ENCODE data around the gene TLR7.

Gene TLR7

DNA sequence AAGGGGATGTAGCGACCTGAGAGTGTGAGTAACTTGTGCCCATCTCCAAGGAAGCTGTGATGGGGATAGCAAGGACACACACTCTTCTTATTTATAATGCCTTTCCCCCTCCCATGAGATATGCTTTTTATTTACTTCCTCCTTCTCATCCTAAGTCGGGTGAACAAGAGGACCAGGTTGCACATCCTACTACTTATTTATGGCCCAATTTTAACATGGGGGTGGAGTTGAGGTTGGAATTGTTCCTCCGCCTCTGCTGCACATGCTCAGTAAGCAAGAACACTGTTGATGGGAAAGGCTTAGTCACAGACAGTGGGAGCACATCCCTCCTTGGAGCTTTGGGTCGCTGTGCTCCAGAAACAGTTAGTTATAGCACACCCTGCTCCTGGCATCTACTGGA lies 24.3 kb downstream of the TLR7 start:
- DNase-seq (ENCODE audit: low spot score), result no peak

DNA sequence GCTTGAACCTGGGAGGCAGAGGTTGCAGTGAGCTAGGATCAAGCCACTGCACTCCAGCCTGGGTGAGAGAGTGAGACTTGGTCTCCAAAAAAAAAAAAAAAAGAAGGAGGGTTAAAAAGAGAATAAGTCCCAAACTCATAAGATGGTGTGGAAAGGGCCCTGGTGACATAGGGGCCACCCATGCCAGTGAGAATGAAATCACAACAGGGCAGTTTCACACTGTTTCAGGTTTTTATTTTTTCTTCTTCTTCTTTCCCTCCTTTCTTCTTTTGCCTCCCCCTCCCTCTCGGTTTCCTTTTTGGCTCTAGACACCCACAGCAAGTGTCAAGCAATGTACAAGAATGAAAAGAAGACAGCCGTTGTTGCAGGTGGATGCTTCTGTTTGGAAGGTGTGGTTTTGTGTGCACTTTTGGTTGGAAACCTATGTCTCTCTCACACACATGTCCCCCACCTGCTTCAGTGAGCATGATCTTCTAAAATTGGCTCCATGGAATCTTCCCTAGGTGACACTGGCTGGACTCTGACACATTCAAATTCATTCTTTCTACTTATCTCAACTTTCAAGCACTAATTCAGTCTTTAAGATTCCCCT lies 25.1 kb downstream of the TLR7 start:
- no peak for DNase-seq (ENCODE audit: low spot score)

DNA sequence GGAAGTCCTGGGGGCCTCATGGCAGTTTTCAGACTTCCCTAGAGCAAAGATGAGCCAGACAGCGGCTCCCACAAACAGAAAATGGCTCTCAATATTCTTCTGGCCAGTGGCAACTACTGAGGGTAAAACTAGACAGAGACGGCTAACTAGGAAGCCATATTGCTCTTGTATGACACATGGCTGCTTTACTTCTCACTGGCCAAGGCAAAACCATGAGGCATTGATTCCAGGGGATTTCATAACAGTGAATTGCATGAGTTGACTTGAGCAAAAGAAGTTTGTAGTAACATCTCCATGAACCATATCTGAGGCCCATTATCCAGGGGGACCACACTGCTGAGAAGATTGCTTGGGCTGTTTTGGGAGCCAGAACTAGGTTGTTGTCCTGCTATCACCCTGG lies 25.8 kb downstream of the TLR7 start:
- no peak for DNase-seq (ENCODE audit: low spot score)

DNA sequence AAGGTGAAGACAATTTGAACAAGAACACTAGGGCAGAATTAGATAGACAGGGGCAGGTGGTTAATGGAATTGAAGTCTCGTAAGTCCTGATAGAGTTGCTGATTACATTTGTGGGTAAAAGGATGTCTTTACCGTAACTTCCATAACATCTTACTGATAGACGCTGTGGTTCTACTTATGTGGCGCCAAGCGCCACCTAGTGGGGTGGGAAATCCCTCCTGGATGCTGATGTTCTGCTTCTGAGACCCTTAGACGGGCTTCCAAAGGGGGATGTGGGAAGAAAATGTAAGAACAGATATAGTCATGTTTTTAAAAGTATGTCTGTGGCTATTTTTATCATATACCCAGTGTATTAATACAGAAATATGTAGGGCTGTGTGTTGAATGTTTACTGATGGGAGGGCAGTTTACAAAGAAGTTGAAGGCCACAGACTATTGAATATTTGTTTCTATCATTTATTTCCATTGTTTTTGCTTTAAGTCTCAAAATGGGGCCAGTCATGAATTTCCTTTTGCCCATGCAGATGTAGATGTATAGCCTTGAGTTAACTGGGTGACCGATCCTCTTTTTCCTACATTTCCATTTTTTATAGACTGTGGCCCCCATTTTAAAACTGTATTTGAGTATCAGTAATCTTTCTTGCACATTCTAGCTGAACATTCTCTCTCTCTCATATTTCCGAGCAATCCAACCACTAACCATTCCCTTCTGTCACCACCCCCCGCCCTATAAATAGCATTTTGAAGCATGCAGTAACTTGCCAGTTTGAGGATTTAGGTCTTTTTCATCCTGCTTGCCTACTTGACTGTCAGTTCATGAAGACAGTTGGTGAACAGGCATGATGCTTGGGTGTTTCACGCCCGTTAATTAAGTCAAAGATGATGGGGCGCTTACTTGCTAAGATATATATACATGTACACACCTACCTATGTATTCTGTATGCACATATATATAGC lies 27.5 kb downstream of the TLR7 start:
- DNase-seq (ENCODE audit: low spot score), result peak; percentile 2

- DNase-seq (ENCODE audit: low spot score), result no peak
These were observed 29.0 kb downstream of the TLR7 start for GRCh38 chrX:12895866-12896265.

DNA sequence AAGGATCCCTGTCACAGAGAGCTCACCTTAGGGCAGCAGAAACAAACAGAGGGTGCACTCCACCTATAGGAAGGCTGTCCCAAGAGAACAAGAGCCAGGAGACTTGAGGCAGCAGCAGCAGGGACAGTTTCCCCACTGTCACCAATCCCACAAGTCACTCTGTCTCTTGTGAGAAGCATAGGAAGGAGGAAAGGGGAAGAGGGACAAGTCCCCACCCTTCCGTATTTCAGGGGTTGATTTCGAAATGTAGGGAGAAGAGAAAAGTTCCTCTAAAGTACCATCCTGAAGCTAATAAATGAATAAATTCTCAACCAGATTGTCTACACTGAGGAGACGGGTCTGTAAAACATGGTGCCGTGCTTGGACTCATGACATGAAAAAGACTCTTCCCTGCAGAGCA lies 30.1 kb downstream of the TLR7 start:
- DNase-seq (ENCODE audit: low spot score), result no peak

DNA sequence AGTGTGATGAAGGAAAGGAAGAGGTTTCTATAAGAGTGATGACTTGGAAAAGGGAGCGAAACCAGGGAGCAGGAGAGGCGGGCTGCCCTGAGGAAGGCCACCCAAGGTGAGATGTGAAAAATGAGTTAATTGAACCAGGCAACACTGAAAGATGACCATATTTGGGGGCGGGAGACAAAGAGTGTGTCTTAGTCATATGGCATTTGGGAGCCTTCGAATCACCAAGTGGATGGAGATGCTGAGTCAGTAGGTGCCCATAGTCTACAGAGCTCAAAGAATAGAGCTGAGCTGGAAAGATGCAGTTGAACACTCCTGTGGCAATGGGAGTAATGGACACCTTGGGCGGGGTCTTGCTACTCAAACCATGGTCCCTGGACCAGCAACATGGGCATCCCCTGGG lies 31.2 kb downstream of the TLR7 start:
- DNase-seq (ENCODE audit: low spot score), result no peak

DNA sequence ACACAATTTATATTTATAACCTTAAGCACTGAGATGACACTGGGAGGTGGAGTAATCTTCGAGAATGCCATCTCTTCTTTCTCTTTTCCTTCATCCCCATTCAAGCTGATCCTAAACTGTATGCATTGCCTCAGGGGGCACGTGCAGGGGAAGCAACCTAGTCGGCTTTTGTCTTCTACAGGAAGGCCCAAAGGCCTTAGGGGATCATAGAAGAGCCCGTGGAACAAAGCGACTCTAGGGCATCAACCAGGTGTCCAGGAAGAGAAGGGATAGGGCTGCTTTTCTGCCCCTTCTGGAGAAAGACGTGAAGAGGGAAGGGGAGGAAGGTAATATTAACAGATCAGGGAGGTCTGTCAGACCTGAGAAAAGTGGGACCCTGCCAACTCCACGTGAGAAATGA lies 32.6 kb downstream of the TLR7 start:
- DNase-seq (ENCODE audit: low spot score), result no peak

DNA sequence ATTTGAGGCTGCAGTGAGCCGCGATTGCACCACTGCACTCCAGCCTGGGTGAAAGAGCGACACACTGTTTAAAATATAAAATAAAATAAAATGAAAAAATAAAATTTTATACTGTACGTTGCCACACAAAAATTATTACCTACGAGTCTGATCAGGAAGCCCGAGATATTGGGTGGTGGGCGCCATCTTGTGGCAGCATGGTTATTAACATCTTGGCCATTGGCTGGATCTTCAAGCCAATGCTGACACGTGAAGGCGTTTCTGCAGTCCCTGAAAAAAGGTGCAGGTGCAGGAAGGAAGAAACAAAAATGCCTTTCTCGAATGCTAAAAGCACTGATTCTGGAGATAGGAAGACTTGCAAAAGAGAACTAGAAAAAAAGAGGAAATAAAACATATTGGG lies 34.6 kb downstream of the TLR7 start:
- peak; percentile 14 for DNase-seq (ENCODE audit: low spot score)

- DNase-seq (ENCODE audit: low spot score), result no peak
These were observed 36.8 kb downstream of the TLR7 start for GRCh38 chrX:12903646-12904045.

DNA sequence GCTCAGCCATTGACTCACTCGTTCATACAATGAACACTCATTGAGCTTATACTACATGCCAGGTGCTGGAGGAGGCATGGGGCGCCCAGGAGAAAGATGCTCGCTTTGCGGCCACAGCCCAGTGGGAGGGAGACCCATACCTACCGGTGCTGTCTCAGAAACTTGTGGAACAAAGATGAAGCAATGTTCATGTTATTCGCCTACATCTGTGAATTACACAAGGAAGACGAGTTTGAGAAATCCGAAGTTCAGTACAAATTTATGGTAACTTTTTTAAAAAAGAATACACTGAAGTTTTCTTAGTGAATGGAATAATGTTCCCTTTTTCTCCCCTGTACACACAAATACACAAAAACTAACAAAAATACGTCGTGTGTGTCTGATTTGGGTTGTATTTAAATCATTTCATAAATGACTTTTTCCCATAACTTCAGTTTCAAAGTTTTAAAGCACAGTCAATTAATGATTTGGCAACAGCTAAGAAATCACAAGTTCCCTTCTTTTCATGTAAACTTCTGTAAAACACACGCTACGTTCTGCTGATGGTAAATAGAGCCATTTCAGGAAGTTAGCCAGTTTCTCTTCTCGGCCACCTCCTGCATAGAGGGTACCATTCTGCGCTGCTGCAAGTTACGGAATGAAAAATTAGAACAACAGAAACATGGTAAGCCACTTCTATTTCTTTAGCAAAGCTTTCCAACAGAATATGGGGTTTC lies 39.3 kb downstream of the TLR7 start, which contains the start of gene TLR8:
TLR8 (plus strand) TSS at position 575 of the 716 bp plus-strand sequence; CDS start at position 662, 87 bp downstream.
- no peak for DNase-seq (ENCODE audit: low spot score)

DNA sequence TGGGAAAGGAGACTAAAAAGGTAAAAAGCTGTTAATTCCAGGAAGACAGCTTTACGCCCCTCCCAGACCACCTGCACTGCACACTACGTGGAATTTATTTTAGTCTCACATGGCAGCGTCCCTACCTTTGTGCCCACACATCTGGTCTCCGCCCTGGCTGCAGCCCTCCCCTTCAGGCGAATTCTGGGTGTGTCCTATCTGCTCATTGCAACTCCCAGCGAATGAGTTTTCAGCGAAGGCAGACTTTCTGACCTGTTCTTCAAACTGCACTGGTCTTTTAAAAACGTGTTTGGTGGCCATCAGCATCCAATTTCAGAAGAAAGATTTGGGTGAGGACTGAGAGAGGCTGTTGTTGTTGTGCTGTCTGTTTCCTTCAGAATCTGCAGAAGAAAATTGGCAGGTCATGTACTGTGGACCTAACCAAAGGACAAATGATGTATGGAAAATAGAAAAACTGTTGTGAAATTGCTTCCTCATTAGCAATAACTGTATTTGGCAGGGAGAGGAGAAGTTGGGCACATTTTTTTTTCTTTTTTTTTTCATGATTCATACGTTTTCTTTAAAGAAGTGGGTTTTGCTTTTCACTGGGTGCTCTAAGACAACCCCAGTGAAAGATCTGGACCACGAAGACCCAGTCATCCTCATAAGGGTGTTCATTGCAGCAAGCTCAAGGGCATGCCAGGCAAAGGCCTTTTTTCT lies 43.7 kb downstream of the TLR7 start:
- no peak for DNase-seq (ENCODE audit: low spot score)

DNA sequence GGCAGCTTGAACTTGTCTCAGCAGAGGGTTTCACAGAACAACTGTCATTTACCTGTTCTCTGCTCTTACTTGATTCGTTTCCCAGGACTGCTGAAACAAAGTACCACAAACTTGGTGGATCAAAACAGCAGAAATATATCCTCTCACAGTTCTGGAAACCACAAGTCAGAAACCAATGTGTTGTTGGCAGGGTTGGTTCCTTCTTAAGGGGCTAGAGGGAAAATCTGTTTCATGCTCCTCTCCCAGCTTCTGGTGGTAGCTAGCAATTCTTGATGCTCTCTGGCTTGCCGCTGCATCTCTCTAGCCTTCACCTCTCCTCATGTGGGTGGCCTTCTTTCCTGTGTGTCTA lies 44.2 kb downstream of the TLR7 start:
- no peak for DNase-seq (ENCODE audit: low spot score)

GRCh38 chrX:12912791-12913482 lies 46.1 kb downstream of the TLR7 start:
- DNase-seq (ENCODE audit: low spot score), result no peak

- DNase-seq (ENCODE audit: low spot score), result no peak
These were observed 50.9 kb downstream of the TLR7 start for GRCh38 chrX:12917753-12918152.

GRCh38 chrX:12919051-12919450 lies 52.2 kb downstream of the TLR7 start:
- no peak for DNase-seq (ENCODE audit: low spot score)

DNA sequence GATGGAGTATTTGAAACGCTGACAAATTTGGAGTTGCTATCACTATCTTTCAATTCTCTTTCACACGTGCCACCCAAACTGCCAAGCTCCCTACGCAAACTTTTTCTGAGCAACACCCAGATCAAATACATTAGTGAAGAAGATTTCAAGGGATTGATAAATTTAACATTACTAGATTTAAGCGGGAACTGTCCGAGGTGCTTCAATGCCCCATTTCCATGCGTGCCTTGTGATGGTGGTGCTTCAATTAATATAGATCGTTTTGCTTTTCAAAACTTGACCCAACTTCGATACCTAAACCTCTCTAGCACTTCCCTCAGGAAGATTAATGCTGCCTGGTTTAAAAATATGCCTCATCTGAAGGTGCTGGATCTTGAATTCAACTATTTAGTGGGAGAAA lies 52.7 kb downstream of the TLR7 start:
- DNase-seq (ENCODE audit: low spot score), result no peak

DNA sequence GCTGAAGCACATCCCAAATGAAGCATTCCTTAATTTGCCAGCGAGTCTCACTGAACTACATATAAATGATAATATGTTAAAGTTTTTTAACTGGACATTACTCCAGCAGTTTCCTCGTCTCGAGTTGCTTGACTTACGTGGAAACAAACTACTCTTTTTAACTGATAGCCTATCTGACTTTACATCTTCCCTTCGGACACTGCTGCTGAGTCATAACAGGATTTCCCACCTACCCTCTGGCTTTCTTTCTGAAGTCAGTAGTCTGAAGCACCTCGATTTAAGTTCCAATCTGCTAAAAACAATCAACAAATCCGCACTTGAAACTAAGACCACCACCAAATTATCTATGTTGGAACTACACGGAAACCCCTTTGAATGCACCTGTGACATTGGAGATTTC lies 54.1 kb downstream of the TLR7 start:
- no peak for DNase-seq (ENCODE audit: low spot score)

DNA sequence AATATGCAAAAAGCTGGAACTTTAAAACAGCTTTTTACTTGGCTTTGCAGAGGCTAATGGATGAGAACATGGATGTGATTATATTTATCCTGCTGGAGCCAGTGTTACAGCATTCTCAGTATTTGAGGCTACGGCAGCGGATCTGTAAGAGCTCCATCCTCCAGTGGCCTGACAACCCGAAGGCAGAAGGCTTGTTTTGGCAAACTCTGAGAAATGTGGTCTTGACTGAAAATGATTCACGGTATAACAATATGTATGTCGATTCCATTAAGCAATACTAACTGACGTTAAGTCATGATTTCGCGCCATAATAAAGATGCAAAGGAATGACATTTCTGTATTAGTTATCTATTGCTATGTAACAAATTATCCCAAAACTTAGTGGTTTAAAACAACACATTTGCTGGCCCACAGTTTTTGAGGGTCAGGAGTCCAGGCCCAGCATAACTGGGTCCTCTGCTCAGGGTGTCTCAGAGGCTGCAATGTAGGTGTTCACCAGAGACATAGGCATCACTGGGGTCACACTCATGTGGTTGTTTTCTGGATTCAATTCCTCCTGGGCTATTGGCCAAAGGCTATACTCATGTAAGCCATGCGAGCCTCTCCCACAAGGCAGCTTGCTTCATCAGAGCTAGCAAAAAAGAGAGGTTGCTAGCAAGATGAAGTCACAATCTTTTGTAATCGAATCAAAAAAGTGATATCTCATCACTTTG lies 55.2 kb downstream of the TLR7 start:
- no peak for DNase-seq (ENCODE audit: low spot score)

- no peak for DNase-seq (ENCODE audit: low spot score)
These were observed 55.7 kb downstream of the TLR7 start for GRCh38 chrX:12922599-12922919.

DNA sequence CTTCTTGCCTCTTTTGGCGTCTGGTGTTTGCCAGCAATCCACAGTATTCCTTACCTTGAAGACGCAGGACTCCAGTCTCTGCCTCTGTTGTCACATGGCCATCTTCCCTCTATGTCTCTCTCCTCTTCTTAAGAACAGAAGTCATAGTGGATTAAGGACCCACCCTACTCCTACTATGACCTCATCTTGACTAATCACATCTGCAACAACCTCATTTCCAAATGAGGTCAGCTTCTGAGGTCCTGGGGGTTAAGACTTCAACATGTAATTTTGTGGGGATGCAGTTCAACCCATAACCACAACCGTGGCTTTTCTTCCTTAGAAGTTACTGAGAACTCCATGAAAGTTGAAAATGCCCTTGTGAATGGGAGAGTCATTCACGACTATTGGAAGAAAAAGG lies 62.8 kb downstream of the TLR7 start:
- DNase-seq (ENCODE audit: low spot score), result no peak
